Heart left ventricle (tissue), 16 donors: Measurements from ENCODE around the gene TBCE. TPM values are rescaled to one million over a fixed set of nuclear protein-coding genes. Genes with fewer than 3 reads are reported as not detected.

Experiments
- ATAC-seq, 4 donors: fragments of 200-7000 bp; cut with Tn5 transposase; one replicate each; pipeline ENCODE4 v1.9.1; 2020 to 2022; ENCODE audit warnings: moderate library complexity in 4 of 4, mild to moderate bottlenecking in 3 of 4, moderate number of reproducible peaks in 1 of 4
- DNase-seq, 5 donors: peaks; one replicate each; pipeline ENCODE4 v3.0.0-alpha.2; 2020
- H3K27ac ChIP-seq, 12 donors: fragments of 200-600 bp; sonication (generic) in 4 of 12; one replicate each; pipeline versions ENCODE4 v1.5.0 to v1.8.0; 2016 to 2022; ENCODE audit warnings: mild to moderate bottlenecking in 2 of 12
- H3K27me3 ChIP-seq, 9 donors: fragments of 200-600 bp; sonication (generic) in 2 of 9; one replicate each; pipeline versions ENCODE4 v1.5.1 to v1.8.0; 2016 to 2022; ENCODE audit warnings: mild to moderate bottlenecking in 3 of 9
- H3K36me3 ChIP-seq, 9 donors: fragments of 200-600 bp; sonication (generic) in 2 of 9; one replicate each; pipeline versions ENCODE4 v1.5.0 to v1.8.0; 2018 to 2022; ENCODE audit warnings: mild to moderate bottlenecking in 2 of 9
- H3K4me1 ChIP-seq, 12 donors: fragments of 200-600 bp; sonication (generic) in 4 of 12; one replicate each; pipeline versions ENCODE4 v1.5.0 to v1.8.0; 2016 to 2022; ENCODE audit warnings: mild to moderate bottlenecking in 3 of 12
- H3K4me3 ChIP-seq, 12 donors: fragments of 200-600 bp; sonication (generic) in 4 of 12; one replicate each; pipeline versions ENCODE4 v1.5.0 to v1.8.0; 2017 to 2022; ENCODE audit warnings: mild to moderate bottlenecking in 9 of 12, moderate library complexity in 4 of 12
- H3K9me3 ChIP-seq, 12 donors: fragments of 200-600 bp; sonication (generic) in 4 of 12; one replicate each; pipeline versions ENCODE4 v1.5.0 to v1.8.0; 2016 to 2022; ENCODE audit warnings: mild to moderate bottlenecking in 1 of 12
- POLR2A ChIP-seq, 2 donors: fragments of 450-650 bp; IDR thresholded peaks; one replicate each; pipeline ENCODE4 v1.6.1; 2017; ENCODE audit warnings: antibody characterized with exemption in 2 of 2, mild to moderate bottlenecking in 2 of 2, moderate library complexity in 2 of 2
- WGBS, 4 donors: extraction: QIAGEN DNeasy Blood & Tissue Kit in 2 of 4; methylation state at CpG; one replicate each; pipeline versions ENCODE4 v1.1.5 to v1.1.7; 2013 to 2018; 5-methylcytosine and 5-hydroxymethylcytosine counted together
- intact Hi-C, 10 donors: fragments of 100-400 bp; cut with DNase I; formaldehyde crosslinking; loops; one replicate each; pipeline versions ENCODE4 v1.11.1 to v1.14.2; 2022
- polyA plus RNA-seq, 2 donors: library from polyadenylated mRNA; stranded (reverse); fragments of 200-250 nt; gene quantifications; one replicate each; pipeline ENCODE4 v1.2.3, GENCODE V29; 2013
- total RNA-seq, 9 donors: library from RNA; depleted of rRNA in 2 of 9; stranded (reverse); fragments of >200 nt in 2 of 9; fragmentation: NEBNext Ultra II Directional in 3 of 9; extraction: Animal tissue kit (Norgen Biotek cat#: 25700) in 3 of 9; gene quantifications; one replicate each; pipeline versions ENCODE4 v1.1.0 to v1.2.4, GENCODE V29; 2016 to 2023
- TF ChIP-seq, protein P1 (sequence below), 12 donors: fragments of 200-600 bp; sonication (generic) in 4 of 12; IDR thresholded peaks; one replicate each; pipeline versions ENCODE4 v1.5.0 to v1.8.0; 2018 to 2022; ENCODE audit warnings: antibody characterized with exemption in 12 of 12, mild to moderate bottlenecking in 5 of 12
- donor health status: ischemic (EF 13 %, LVEDD 7.1; RV severe dilation, severe dysfunction).
- donor health status: healthy with polysubstance abuse.
- donor health status: DM: no; HTN: yes; CAD: no.
- donor health status: DM: no; HTN: no; CAD: no.
- donor health status: ischemic (EF 25% LVEDD 6.9; RV normal size, moderate dysfunction).
- donor health status: ischemic (EF 25% LVEDD 5.7; RV mildly dilated, moderate dysfunction).
- donor health status: healthy.
- donor health status: DM: yes; HTN: yes; CAD: no.
- donor health status: ischemic (EF 35%, LVEDD 5.7; RV mildly dilated, moderate dysfunction).
- donor health status: nonischemic (EF 11% LVEDD 7.7; RV severe dilation, severe dysfunction).
- donor health status: DM: yes; HTN: yes; CAD: no.
- donor health status: PGD.
- donor health status: ischemic (EF 29% LVEDD 5.4; RV normal size, mild dysfunction).
- donor health status: nonischemic (EF 23%, LVEDD 6.1; RV moderate dilation, normal function).

Gene TBCE
- total and polyA plus RNA-seq, 11 donors, result 15.2 to 39.5 (median 18.2) TPM

DNA sequence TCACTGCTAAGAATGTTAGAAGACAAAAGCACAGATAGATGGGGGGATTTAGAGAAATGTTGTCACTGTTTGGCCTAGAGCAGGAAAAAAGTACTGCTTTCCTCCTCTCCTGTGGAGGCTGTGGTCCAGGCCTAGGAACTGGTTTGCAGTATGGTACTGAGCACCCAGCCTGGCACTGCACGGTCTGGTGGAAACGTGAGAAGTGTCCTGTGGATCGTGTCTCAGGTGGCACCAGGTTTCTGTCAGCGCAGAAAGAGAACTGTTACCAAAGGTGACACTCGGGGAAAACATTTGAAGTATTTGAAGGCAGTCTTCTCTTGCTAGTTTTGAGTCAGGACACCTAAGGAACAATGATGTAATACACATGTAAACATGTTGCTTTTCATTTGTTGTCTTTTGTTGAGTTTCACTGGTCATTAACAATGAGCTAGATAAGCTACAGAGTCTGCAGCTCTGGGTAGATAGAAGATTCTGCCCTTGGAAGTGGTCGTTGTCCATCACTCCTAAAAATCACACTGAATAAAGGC is 74.0 kb downstream of the TBCE start:
- DNase-seq (no peak), ATAC-seq (no peak)
- 81 to 92% (median 85%) methylated on average over 6 of the region's 6 CpGs for WGBS, 4 donors
- no peaks in the 10 kb centered on the region for H3K9me3 ChIP-seq
- TF ChIP-seq, protein P1, sequence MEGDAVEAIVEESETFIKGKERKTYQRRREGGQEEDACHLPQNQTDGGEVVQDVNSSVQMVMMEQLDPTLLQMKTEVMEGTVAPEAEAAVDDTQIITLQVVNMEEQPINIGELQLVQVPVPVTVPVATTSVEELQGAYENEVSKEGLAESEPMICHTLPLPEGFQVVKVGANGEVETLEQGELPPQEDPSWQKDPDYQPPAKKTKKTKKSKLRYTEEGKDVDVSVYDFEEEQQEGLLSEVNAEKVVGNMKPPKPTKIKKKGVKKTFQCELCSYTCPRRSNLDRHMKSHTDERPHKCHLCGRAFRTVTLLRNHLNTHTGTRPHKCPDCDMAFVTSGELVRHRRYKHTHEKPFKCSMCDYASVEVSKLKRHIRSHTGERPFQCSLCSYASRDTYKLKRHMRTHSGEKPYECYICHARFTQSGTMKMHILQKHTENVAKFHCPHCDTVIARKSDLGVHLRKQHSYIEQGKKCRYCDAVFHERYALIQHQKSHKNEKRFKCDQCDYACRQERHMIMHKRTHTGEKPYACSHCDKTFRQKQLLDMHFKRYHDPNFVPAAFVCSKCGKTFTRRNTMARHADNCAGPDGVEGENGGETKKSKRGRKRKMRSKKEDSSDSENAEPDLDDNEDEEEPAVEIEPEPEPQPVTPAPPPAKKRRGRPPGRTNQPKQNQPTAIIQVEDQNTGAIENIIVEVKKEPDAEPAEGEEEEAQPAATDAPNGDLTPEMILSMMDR (IDR thresholded peaks at IDR 0.05), result no peak
- no peak for TF ChIP-seq POLR2A (IDR thresholded peaks at IDR 0.05)
- intact Hi-C loops, result no loop called here
- H3K4me1 ChIP-seq, result no peaks in the 10 kb centered on the region
- no peak overlapping the region for H3K4me3 ChIP-seq
- no peaks in the 10 kb centered on the region for H3K27me3 ChIP-seq
- H3K27ac ChIP-seq, result no peak overlapping the region
- peaks cover 0 to 99% (median 96%) of the 10 kb centered on the region in 9 donors for H3K36me3 ChIP-seq

DNA sequence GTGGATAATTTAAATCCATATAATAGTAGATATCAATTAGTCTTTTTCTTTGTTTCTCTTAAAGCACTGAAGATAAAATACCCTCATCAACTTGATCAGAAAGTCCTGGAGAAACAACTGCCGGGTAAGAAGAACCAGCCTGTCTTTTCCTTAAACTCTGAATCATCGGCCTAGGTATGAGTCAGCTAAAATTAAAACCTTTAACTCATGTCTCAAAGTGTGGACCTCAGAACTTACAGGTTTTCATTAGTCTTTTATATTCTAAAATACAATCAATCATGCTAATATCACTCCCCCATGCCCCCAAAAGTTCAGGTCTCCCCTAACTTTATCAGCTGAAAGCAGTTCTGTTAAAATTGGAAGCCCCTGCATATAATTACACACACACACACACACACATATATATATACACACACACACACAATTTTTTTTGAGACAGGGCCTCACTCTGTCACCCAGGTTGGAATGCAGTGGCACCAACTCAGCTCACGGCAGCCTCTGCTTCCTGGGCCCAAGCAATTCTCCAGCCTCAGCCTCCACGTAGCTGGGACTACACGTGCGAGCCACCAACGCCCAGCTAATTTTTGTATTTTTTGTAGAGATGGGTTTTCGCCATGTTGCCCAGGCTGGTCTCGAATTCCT is 75.7 kb downstream of the TBCE start:
- TF ChIP-seq POLR2A (IDR thresholded peaks at IDR 0.05), result no peak
- TF ChIP-seq, protein P1 (IDR thresholded peaks at IDR 0.05), result no peak
- Histone ChIP-seq H3K27ac (no peak overlapping the region), H3K4me3 (no peak overlapping the region), H3K9me3 (no peaks in the 10 kb centered on the region), H3K36me3 (peaks cover 0 to 99% (median 95%) of the 10 kb centered on the region in 9 donors), H3K4me1 (no peaks in the 10 kb centered on the region), H3K27me3 (no peaks in the 10 kb centered on the region)
- intact Hi-C loops, result no loop called here
- WGBS, 4 donors, result 95 to 97% (median 96%) methylated on average over 9 of the region's 9 CpGs
- DNase-seq, result no peak
- ATAC-seq, result no peak

DNA sequence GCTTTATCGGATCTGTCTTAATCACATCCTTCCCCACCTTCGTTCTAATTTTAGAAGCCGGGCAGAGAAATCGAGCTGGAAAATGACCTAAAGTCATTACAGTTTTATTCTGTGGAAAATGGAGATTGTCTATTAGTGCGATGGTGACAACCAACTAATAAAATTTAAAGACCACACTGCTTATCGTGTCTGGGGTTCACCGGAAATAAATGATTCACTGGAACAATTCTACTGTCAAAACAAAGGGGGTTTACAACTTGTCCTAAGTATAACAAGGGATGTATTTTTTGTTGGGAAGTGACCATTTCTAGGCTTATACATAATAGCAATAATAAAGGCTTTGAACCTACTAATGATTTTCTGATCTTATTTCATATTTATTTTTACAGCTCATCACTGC is 81.4 kb downstream of the TBCE start:
- Histone ChIP-seq H3K4me1 (peaks cover 0 to 4% (median 0%) of the 10 kb centered on the region in 12 donors), H3K4me3 (no peak overlapping the region), H3K27me3 (no peaks in the 10 kb centered on the region), H3K36me3 (peaks cover 0 to 100% (median 96%) of the 10 kb centered on the region in 9 donors), H3K9me3 (no peaks in the 10 kb centered on the region), H3K27ac (no peak overlapping the region)
- 57 to 66% (median 61%) methylated on average over 7 of the region's 7 CpGs for WGBS, 4 donors
- DNase-seq, result no peak
- ATAC-seq, result no peak
- TF ChIP-seq, protein P1 (IDR thresholded peaks at IDR 0.05), result no peak
- no peak for TF ChIP-seq POLR2A (IDR thresholded peaks at IDR 0.05)
- intact Hi-C loops, result no loop called here

DNA sequence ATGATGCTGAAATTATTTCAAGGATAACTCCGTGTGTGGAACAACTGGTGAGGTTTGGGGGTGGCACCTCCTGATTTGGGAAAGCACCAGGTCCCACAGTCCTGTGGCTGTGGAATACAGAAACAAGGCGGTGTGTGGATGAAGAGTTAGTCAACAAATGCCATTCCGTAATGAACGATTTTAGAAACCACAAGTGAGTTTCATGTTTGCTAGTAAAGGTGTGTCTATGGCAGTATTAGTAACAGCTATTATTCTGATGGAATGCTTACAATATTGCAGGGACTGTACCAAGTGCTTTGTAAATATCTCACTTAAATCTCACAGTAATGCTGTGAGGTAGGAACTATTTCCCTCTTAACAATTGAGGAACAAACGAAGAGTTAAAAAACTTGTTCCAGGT is 83.2 kb downstream of the TBCE start:
- no peak overlapping the region for H3K4me3 ChIP-seq

More for the DNA sequence above, 83.2 kb downstream of the TBCE start:
- H3K4me1 ChIP-seq, result peaks cover 0 to 4% (median 0%) of the 10 kb centered on the region in 12 donors
- intact Hi-C loops, result no loop called here
- no peaks in the 10 kb centered on the region for H3K27me3 ChIP-seq
- WGBS, 4 donors, result 87 to 94% (median 89%) methylated on average over 5 of the region's 5 CpGs
- ATAC-seq, result no peak
- TF ChIP-seq, protein P1 (IDR thresholded peaks at IDR 0.05), result no peak
- no peak for TF ChIP-seq POLR2A (IDR thresholded peaks at IDR 0.05)
- peaks cover 0 to 100% (median 92%) of the 10 kb centered on the region in 9 donors for H3K36me3 ChIP-seq
- H3K27ac ChIP-seq, result no peak overlapping the region
- no peak for DNase-seq
- no peaks in the 10 kb centered on the region for H3K9me3 ChIP-seq
